Right renal pelvis (tissue), 4 donors: ENCODE data around the gene UEVLD. TPM values are rescaled to one million over a fixed set of nuclear protein-coding genes. Genes with fewer than 3 reads are reported as not detected.

Source experiments
- DNase-seq, 4 donors: peaks; one replicate each; pipeline ENCODE4 v3.0.0-alpha.2; 2013; ENCODE audit warnings: low read depth in 4 of 4, low spot score in 3 of 4, missing footprints in 1 of 4
- polyA plus RNA-seq, 4 donors: library from polyadenylated mRNA; unstranded; fragments of 120-200 nt; gene quantifications; one replicate each; pipeline ENCODE4 v1.2.1, GENCODE V29; 2013; ENCODE audit not compliant: insufficient read length in 4 of 4

UEVLD gene
- polyA plus RNA-seq, 4 donors = 19.5 to 23.6 (median 22.3) TPM

- DNase-seq = no peak
Measured at GRCh38 chr11:18502352-18502751, 86.2 kb downstream of the UEVLD start.

- no peak for DNase-seq
Measured at GRCh38 chr11:18501629-18502028, 86.9 kb downstream of the UEVLD start.

GRCh38 chr11:18498039-18498438, 90.5 kb downstream of the UEVLD start:
- no peak for DNase-seq

DNA sequence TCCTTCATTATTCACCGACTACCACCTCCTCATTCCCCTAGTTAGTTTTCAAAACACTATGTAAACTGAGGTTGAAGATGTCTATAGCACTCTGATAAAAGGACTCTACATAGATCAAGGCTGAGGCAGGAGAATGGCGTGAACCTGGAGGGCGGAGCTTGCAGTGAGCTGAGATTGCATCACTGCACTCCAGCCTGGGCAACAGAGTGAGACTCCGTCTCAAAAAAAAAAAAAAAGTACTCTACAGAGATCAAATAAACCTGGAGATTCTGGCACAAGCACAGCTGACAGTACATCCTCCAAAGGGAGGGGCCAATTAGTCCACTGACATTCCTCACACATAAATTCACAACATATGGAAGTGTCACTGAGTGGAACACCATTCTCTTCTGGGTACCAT, 92.8 kb downstream of the UEVLD start:
- no peak for DNase-seq

DNA sequence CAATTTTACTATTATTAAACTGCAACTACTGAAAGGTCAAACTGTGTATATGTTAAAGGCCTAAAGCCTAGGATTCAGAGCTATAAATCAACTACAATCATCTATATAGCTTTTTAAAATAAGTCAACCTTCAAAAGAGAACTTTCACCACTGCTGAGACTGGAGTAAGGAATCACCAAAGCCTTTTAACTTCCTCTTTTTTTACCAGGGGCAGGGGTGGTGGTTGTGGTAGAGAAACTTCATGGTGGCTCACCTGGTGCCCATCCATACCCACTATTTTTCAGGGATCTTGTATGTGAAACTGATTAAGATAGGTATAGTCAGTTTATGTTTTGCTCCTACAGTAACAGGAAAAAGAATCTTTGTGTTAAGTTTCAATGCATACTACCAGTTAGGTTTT, 93.3 kb downstream of the UEVLD start:
- DNase-seq = no peak

GRCh38 chr11:18493310-18493709, 95.2 kb downstream of the UEVLD start:
- no peak for DNase-seq

DNA sequence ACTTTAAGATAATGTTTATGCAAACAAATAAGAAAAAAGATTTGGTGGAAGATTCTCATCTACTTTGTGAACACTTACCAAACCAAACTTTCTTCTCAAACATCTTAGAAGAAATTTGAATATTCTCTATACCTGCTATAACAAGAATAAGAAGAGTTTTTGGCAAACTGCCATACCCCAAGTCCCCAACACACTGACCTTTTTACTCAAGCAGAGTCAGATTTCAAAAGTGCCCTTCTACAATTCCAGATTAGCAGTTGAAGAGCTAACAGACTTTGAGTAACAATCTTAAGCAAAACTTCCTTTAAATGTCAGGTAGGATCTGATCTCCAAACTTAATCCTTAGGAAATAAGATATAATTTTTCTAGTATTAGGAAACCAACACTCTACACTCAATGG, 95.6 kb downstream of the UEVLD start:
- DNase-seq = no peak

GRCh38 chr11:18491924-18492323, 96.6 kb downstream of the UEVLD start:
- DNase-seq = no peak

DNA sequence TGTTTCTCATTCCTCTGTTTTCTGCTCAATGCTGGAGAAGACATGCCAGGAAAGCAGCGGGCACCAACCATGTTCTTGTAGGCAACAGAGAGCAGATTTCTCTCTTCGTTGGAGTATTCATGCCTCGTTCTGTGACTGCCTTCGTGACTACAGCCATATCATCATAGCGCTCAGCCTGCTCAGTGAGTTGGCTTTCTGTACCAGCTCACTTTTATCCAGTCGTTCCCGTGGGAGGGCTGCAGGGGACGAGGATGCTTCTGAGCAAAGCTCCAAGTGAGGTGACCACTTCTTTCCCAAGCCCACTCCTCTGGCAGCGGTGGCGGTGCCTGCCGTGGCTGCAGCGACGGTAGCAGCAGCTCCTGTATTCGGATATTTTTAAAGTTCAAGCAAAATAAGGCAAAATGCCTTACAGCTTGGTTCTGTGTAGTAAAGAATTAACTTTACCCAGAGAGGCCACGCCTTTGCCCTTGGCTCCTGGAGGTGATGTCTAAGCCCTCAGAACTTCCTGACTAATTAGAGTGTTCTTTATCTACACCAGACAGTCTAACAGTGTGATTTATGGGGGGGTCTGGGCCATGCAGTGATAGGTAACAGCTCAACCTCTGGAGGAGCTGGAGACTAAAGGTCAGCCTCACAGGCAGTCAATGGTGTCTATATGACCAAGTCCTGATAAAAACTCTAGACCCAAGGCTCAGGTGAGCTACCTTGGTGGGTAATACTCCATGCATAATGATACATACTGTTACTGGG, 97.6 kb downstream of the UEVLD start:
- DNase-seq = no peak

DNA sequence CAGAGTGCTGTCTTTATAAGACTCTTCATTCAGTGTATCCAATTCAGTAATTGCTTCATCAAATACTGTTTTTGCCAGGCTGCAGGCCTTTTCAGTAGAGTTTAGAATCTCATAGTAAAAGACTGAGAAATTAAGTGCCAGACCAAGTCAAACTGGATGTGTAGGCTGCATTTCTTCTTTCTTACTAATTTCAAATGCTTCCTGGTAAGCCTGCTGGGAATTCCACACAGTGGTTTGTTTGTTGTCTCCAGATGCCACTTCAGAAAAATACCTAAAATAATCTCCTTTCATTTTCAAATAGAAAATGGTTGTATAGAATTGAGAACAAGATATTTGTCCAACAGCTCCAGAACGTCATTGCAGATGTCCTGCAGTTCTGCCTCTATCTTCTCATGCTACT, 98.2 kb downstream of the UEVLD start:
- no peak for DNase-seq

- no peak for DNase-seq
Measured at GRCh38 chr11:18485913-18486528, 102.5 kb downstream of the UEVLD start.

Other genes with a start within 250 kb of the UEVLD start
- 100 to 1,000 TPM; 258 to 328 (median 284) TPM for gene LDHA, start 194.2 kb downstream of the UEVLD start, polyA plus RNA-seq
- gene LDHC, start 176.4 kb downstream of the UEVLD start, polyA plus RNA-seq = 1 to 10 TPM in 1 of 4 donors, under 1 TPM in 3; 0.19 to 1.2 (median 0.31) TPM
- gene LDHAL6A, start 132.9 kb downstream of the UEVLD start, polyA plus RNA-seq = 1 to 10 TPM in 1 of 4 donors, under 1 TPM in 3; 0.74 to 1.4 (median 0.91) TPM
- 100 to 1,000 TPM; 131 to 152 (median 147) TPM for gene TSG101, start 61.8 kb downstream of the UEVLD start, polyA plus RNA-seq
- 1 to 10 TPM; 5.3 to 7.2 (median 5.7) TPM for gene MISFA, start 11.1 kb upstream of the UEVLD start, polyA plus RNA-seq
- 10 to 100 TPM; 23.2 to 32.4 (median 30.8) TPM for gene SPTY2D1, start 45.6 kb upstream of the UEVLD start, polyA plus RNA-seq
- gene TMEM86A, start 110.0 kb upstream of the UEVLD start, polyA plus RNA-seq = 1 to 10 TPM; 8.3 to 9.9 (median 9.1) TPM
- 1 to 10 TPM; 2.0 to 2.5 (median 2.2) TPM for gene IGSF22, start 137.5 kb upstream of the UEVLD start, polyA plus RNA-seq
- under 1 TPM; 0.47 to 0.79 (median 0.72) TPM for gene PTPN5, start 203.1 kb upstream of the UEVLD start, polyA plus RNA-seq